Medulla oblongata (tissue), 1 donor: Measurements from ENCODE around the gene CYGB.
"Not testable (repeated sequence)": the region's sequence is repeated elsewhere in the genome, so short reads cannot be mapped to it uniquely, and the experiment has no call there.

Source experiments
- DNase-seq: peaks from one replicate; pipeline ENCODE4 v3.0.0-alpha.2; 2015; ENCODE audit errors: extremely low spot score

CYGB gene

GRCh38 chr17:76567634-76568432 is 30.3 kb upstream of the CYGB start:
- DNase-seq, result no peak

GRCh38 chr17:76566988-76567431 is 29.5 kb upstream of the CYGB start:
- DNase-seq, result no peak

DNA sequence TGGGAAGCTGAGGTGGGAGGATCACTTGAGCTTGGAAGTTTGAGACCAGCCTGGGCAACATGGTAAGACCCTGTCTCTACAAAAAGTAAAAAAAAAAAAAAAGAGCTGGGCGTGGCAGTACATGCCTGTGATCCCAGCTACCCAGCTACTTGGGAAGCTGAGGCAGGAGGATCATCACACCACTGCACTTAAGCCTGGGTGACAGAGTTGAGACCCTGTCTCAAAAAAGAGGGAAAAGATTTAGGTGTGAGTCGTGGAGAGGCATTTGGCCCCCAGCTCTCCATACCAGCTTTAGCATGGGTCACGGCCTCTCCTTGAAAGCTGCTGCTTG is 29.1 kb upstream of the CYGB start:
- no peak for DNase-seq

GRCh38 chr17:76565728-76566612 is 28.5 kb upstream of the CYGB start:
- no peak for DNase-seq

GRCh38 chr17:76564991-76565727 is 27.6 kb upstream of the CYGB start:
- not testable (repeated sequence) for DNase-seq

- not testable (repeated sequence) for DNase-seq
Measured at GRCh38 chr17:76563359-76563758, 25.9 kb upstream of the CYGB start.

- DNase-seq, result no peak
Measured at GRCh38 chr17:76562734-76563148, 25.2 kb upstream of the CYGB start.

DNA sequence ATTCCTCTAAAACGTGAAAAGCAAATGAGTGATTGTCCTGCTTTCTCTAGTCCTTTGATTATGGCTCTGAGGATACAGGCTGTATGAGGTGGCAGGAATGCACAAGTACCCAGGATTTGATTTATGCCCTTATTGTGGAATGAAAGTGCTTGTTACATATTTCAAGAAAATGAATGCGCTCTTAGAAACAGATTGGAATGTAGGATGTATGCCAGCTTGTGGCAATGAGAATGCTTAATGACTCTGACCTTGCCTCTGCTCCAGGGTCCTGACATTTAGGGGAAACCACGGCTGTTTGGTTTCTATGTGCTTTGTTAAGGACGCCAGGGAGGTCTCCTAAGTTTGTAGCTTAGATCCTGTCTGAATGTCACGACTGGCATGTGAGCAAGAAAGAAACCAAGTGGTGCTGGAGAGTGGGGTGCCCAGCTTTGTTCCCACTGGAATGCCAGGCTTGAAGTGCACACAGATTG is 24.3 kb upstream of the CYGB start:
- no peak for DNase-seq

DNA sequence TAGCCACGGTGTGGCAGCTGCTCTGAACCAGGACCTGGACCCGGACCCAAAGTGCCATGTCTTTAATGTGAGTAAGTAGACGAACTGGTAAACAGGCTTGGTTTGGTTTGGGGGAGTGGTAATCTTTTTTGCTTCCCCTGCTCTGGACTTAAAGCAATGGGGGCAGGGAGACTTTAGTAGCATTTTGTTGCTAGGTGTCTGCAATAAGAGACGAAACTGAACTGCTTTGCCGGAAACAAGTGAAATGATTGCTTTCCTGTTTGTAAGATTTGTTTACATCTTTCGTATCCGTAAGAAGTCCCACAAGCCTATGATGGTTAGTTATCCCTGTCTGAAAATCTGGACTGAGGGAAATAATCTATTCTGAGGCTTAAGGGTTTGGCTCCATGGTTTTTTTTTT is 23.8 kb upstream of the CYGB start:
- no peak for DNase-seq

GRCh38 chr17:76560877-76561221 is 23.3 kb upstream of the CYGB start:
- DNase-seq, result no peak

DNA sequence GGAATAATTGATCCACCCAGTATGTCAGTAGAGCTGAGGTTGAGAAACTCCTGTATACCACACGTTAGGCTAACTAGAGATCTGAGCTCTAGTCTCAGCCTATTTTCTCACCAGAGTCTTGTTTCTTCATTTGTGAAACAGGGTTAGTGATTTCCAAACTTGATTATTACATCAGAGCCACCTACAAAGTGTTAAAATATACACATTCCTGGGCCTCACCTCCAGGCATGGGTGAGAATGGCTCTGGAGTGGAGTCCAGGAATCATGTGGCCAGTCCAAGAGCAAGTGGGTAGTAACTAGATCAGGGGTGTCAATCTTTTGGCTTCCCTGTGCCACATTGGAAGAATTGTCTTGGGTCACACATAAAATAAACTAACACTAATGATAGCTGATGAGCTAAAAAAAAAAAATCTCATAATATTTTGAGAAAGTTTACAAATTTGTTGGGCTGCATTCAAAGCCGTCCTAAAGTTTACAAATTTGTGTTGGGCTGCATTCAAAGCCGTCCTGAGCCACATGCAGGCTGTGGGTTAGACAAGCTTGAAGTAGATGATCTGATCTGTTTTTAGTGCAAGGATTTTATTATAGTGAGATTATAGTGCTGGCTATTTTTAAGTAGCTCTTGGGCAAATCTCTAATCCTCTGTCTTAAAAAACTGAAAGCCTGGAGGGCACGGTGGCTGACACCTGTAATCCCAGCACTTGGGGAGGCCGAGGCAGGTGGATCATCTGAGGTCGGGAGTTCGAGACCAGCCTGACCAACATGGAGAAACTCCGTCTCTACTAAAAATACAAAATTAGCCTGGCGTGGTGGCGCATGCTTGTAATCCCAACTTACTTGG is 22.7 kb upstream of the CYGB start:
- DNase-seq, result no peak

GRCh38 chr17:76559460-76559859 is 22.0 kb upstream of the CYGB start:
- not testable (repeated sequence) for DNase-seq

- DNase-seq, result peak; percentile 58
Measured at GRCh38 chr17:76558198-76559095, 20.9 kb upstream of the CYGB start.

DNA sequence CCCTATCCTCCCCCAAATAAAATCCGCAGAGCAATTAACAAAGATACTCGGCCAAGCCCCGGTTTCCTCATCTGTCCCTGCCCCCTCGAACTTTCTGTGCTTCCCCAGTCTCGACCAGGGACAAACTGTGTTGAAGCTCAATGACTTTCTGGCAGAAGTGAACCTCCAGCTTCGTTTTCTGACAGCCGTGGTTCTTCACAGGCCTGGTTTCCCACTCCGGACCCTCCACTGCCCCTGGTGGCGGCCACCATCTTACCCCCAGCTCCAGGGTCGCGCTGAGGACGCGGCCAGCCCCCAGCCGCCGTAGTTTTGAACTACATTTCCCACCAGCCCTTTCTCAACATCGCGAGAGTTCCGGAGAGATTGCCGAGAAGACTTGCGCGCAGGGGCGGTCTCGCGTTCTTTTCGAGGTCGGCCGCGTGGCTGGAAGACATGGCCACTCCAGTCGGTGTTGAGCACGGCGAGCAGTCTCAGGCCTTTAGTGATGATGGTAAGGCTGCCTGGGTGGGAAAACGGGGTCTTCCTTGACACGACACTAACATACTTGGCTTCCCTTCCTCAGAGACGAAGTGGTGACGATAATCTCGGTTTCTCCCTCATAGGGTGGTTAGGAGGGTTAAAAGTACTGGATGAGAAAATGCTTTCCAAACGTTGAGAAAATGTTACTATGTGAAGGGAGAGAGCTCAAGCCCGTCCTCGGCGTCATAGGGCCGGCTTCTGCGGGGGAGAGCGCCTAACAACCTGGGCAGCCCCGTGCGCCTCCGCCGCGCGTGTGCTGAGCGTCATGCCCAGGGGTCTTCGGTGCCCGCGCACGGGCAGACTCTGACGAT is 20.1 kb upstream of the CYGB start:
- peak; percentile 95 for DNase-seq

DNA sequence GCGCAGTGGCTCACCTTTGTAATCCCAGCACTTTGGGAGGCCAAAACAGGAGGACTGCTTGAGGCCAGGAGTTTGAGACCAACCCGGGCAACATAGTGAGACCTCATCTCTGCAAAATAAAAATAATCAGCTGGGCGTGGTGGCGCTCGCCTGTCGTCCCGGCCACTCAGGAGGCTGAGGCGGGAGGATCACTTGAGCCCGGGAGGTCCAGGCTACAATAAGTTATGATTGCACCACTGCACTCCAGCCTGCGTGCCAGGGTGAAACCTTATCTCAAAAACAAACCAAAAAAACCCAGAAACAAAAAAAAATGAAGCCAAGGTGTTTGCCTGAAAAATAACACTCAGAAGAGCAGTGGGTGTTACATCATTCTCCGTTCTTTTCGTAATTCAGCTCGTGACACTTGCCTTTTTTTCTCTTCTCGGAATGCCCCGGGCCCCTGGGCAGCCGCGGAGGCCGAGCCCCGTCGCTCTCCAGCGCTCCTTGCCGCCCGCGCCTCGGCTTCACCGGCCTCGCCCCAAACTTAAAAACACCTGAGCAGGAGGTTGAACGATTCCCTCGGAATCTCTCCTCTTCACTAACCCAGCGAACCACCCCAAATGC is 19.4 kb upstream of the CYGB start:
- no peak for DNase-seq

GRCh38 chr17:76554131-76554530 is 16.6 kb upstream of the CYGB start:
- DNase-seq, result peak; percentile 81

GRCh38 chr17:76553178-76553908 is 15.8 kb upstream of the CYGB start:
- no peak for DNase-seq

- no peak for DNase-seq
Measured at GRCh38 chr17:76551685-76552084, 14.2 kb upstream of the CYGB start.
